GM10248 (cell line): ENCODE results near the gene ZBTB40.

Experiments
- CTCF ChIA-PET: fragments of 300-600 bp; sonication (Branson Sonifier 250); formaldehyde crosslinking; extraction: SDS; loops from one replicate; lab custom pipeline; 2021; ENCODE audit warnings: antibody characterized with exemption; lab: Yijun Ruan, JAX
- POLR2A ChIA-PET: fragments of 350-650 bp; sonication (Branson Sonifier 250); formaldehyde crosslinking; extraction: SDS; loops from one replicate; lab custom pipeline; 2020; ENCODE audit warnings: antibody characterized with exemption; lab: Yijun Ruan, JAX
- DNase-seq: peaks from one replicate; pipeline ENCODE4 v3.0.0; 2012; ENCODE audit errors: extremely low spot score
- TF ChIP-seq, protein P1 (sequence below): IDR thresholded peaks from 2 replicates; pipeline ENCODE4 v1.5.1; 2012; ENCODE audit warnings: mild to moderate bottlenecking, low read depth; ENCODE audit errors: extremely low read depth, missing control alignments, control extremely low read depth

The ZBTB40 gene

GRCh38 chr1:22570140-22570909 is 118.7 kb downstream of the ZBTB40 start:
- no peak for DNase-seq
- CTCF ChIA-PET: no interaction called here
- POLR2A ChIA-PET: no interaction called here
- TF ChIP-seq, protein P1, sequence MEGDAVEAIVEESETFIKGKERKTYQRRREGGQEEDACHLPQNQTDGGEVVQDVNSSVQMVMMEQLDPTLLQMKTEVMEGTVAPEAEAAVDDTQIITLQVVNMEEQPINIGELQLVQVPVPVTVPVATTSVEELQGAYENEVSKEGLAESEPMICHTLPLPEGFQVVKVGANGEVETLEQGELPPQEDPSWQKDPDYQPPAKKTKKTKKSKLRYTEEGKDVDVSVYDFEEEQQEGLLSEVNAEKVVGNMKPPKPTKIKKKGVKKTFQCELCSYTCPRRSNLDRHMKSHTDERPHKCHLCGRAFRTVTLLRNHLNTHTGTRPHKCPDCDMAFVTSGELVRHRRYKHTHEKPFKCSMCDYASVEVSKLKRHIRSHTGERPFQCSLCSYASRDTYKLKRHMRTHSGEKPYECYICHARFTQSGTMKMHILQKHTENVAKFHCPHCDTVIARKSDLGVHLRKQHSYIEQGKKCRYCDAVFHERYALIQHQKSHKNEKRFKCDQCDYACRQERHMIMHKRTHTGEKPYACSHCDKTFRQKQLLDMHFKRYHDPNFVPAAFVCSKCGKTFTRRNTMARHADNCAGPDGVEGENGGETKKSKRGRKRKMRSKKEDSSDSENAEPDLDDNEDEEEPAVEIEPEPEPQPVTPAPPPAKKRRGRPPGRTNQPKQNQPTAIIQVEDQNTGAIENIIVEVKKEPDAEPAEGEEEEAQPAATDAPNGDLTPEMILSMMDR: no peak

DNA sequence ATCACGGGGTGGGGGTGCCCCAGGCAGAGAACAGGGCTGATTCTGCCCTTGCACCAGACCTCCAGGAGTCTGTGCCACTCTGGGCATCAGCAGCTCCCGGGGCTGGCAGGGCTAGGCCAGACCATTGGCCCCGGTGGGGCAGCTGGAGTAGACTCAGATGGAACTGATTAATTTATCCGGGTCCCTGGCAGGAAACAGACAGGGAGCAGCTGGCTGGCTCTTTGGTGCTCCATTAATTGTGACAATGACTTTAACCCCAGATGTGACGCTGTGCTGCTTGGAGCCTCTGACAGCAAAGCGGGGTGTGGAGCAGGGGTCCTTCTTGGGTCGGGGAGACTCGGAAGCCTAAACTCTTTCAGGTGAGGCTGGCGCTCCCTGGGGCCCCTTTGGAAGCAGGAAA is 121.2 kb downstream of the ZBTB40 start:
- TF ChIP-seq, protein P1: no peak
- ChIA-PET CTCF (no interaction called here), POLR2A (no interaction called here)
- no peak for DNase-seq

DNA sequence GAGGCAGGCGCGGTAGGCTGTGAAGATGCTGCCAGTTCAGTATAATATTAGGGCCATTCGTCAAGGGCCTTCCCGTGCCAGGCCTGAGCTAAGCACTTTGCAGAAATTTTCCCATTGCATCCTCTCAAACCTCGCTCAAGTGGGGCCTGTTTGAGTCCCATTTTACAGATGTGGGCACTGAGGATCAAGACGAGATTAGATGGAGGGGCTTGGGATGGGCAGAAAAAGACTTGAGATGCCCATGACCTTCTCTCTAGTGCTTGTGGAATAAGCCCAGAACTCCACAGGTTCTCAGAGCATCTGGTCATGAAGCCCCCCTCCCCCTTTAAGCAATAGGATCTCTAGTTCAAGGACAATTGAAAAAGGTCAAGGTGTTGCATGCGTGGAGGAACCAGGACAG is 121.6 kb downstream of the ZBTB40 start:
- ChIA-PET POLR2A (no interaction called here), CTCF (no interaction called here)
- no peak for DNase-seq
- TF ChIP-seq, protein P1: no peak

- DNase-seq: no peak
- CTCF ChIA-PET: no interaction called here
- TF ChIP-seq, protein P1: no peak
- POLR2A ChIA-PET: no interaction called here
Measured at GRCh38 chr1:22575532-22576149, 124.0 kb downstream of the ZBTB40 start.

- TF ChIP-seq, protein P1: no peak
- ChIA-PET CTCF (no interaction called here), POLR2A (no interaction called here)
- DNase-seq: no peak
Measured at GRCh38 chr1:22576150-22576544, 124.5 kb downstream of the ZBTB40 start.

DNA sequence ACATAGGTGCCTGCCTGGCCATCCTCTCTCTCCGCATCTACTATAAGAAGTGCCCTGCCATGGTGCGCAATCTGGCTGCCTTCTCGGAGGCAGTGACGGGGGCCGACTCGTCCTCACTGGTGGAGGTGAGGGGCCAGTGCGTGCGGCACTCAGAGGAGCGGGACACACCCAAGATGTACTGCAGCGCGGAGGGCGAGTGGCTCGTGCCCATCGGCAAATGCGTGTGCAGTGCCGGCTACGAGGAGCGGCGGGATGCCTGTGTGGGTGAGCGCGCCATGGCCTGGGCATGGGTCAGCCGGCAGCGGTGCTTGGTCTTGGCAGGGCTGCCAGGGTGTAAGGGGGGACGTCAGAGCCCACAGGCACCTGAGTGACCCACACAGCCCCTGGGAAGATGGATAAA is 125.0 kb downstream of the ZBTB40 start:
- TF ChIP-seq, protein P1: no peak
- POLR2A ChIA-PET: no interaction called here
- CTCF ChIA-PET: no interaction called here
- DNase-seq: no peak
